SK-N-SH (cell line): ENCODE data around the gene PRDM8. TPM values are rescaled to one million over a fixed set of nuclear protein-coding genes. Genes with fewer than 3 reads are reported as not detected.

Experiments
- CTCF ChIA-PET: fragments of 300-600, 350-600 bp; formaldehyde crosslinking; extraction: SDS; loops from one replicate; lab custom pipeline; 2021; lab: Yijun Ruan, JAX
- POLR2A ChIA-PET: fragments of 350-600 bp; sonication (Branson Sonifier 250); formaldehyde crosslinking; extraction: SDS; loops from one replicate; lab custom pipeline; 2020; ENCODE audit warnings: antibody characterized with exemption, inconsistent platforms; lab: Yijun Ruan, JAX
- DNase-seq: peaks from one replicate; pipeline ENCODE4 v3.0.0; 2012
- H2AFZ ChIP-seq: fragments of 200-600 bp; sonication (generic); 2 replicates; pipeline ENCODE4 v1.8.1; 2016; ENCODE audit warnings: antibody characterized with exemption, mild to moderate bottlenecking, low read depth
- H3F3A ChIP-seq: fragments of 200-600 bp; sonication (generic); replicated peaks from 2 replicates; pipeline ENCODE3; 2016; ENCODE audit warnings: antibody characterized with exemption, mild to moderate bottlenecking; ENCODE audit not compliant: insufficient read depth
- H3K27ac ChIP-seq, 2 experiments: fragments of 200-500 bp in 1 of 2; fragments of 200-600 bp in 1 of 2; sonication (Bioruptor generic) in 1 of 2; sonication (generic), shearing (Covaris generic) in 1 of 2; 2 replicates each; pipeline versions ENCODE4 v1.5.1 to v1.6.1; 2014 to 2016; ENCODE audit warnings: low read depth in 2 of 2, inconsistent platforms in 1 of 2, low read length in 1 of 2, mild to moderate bottlenecking in 1 of 2, mixed read lengths in 1 of 2
- H3K27me3 ChIP-seq: fragments of 200-600 bp; sonication (generic), shearing (Covaris generic); 2 replicates; pipeline ENCODE4 v1.6.1; 2016; ENCODE audit warnings: mixed run types; ENCODE audit not compliant: insufficient read depth
- H3K36me3 ChIP-seq, 2 experiments: fragments of 200-500 bp in 1 of 2; fragments of 200-600 bp in 1 of 2; sonication (Bioruptor generic) in 1 of 2; sonication (generic) in 1 of 2; replicated peaks in 1 of 2; 2 replicates each; pipeline versions ENCODE3 to v1.5.1; 2014 to 2016; ENCODE audit warnings: low read length in 1 of 2, mild to moderate bottlenecking in 1 of 2; ENCODE audit not compliant: insufficient read depth in 2 of 2, control insufficient read depth in 1 of 2
- H3K4me1 ChIP-seq, 2 experiments: fragments of 200-500 bp in 1 of 2; fragments of 200-600 bp in 1 of 2; sonication (Bioruptor generic) in 1 of 2; sonication (generic), shearing (Covaris generic) in 1 of 2; 2 replicates each; pipeline versions ENCODE4 v1.5.1 to v1.6.1; 2014 to 2016; ENCODE audit warnings: low read depth in 1 of 2, low read length in 1 of 2, mixed run types in 1 of 2; ENCODE audit not compliant: insufficient read depth in 2 of 2, control insufficient read depth in 1 of 2
- H3K4me2 ChIP-seq: fragments of 200-600 bp; sonication (generic), shearing (Covaris generic); 2 replicates; pipeline ENCODE4 v1.6.1; 2017; ENCODE audit warnings: mixed run types
- H3K4me3 ChIP-seq, 2 experiments: fragments of 200-500 bp in 1 of 2; fragments of 200-600 bp in 1 of 2; sonication (Bioruptor generic) in 1 of 2; sonication (generic), shearing (Covaris generic) in 1 of 2; 2 replicates each; pipeline versions ENCODE4 v1.5.1 to v1.8.1; 2014 to 2016; ENCODE audit warnings: low read depth in 2 of 2, inconsistent platforms in 1 of 2, low read length in 1 of 2, mild to moderate bottlenecking in 1 of 2, mixed read lengths in 1 of 2, moderate library complexity in 1 of 2
- H3K79me2 ChIP-seq: fragments of 200-600 bp; sonication (generic); 2 replicates; pipeline ENCODE4 v1.8.1; 2017; ENCODE audit warnings: mild to moderate bottlenecking; ENCODE audit not compliant: insufficient read depth
- H3K9ac ChIP-seq: fragments of 200-600 bp; sonication (generic); 2 replicates; pipeline ENCODE4 v1.6.1; 2017; ENCODE audit warnings: mixed run types
- H3K9me2 ChIP-seq: fragments of 200-600 bp; sonication (generic); 2 replicates; pipeline ENCODE4 v1.6.1; 2017; ENCODE audit warnings: mixed run types
- H3K9me3 ChIP-seq: fragments of 200-600 bp; sonication (generic); 2 replicates; pipeline ENCODE4 v1.6.1; 2017; ENCODE audit warnings: mixed run types, mild to moderate bottlenecking, moderate library complexity
- H4K20me1 ChIP-seq: fragments of 200-600 bp; sonication (generic); 2 replicates; pipeline ENCODE4 v1.6.1; 2017; ENCODE audit warnings: mild to moderate bottlenecking, mixed run types; ENCODE audit not compliant: insufficient read depth
- CHD2 ChIP-seq: fragments of 150-350 bp; IDR thresholded peaks from 2 replicates; pipeline ENCODE4 v1.6.1; 2018; ENCODE audit warnings: low read length; ENCODE audit not compliant: partially characterized antibody
- CTCF ChIP-seq: fragments of 200-600 bp; sonication (generic); IDR thresholded peaks from 2 replicates; pipeline ENCODE4 v1.6.1; 2017; ENCODE audit warnings: antibody characterized with exemption, mild to moderate bottlenecking, moderate library complexity
- ELF1 ChIP-seq: IDR thresholded peaks from 2 replicates; pipeline ENCODE4 v1.4.0; 2012
- GABPA ChIP-seq: IDR thresholded peaks from 2 replicates; pipeline ENCODE4 v1.4.0; 2012; ENCODE audit warnings: low read depth, mild to moderate bottlenecking
- GATA2 ChIP-seq: sonication (generic); formaldehyde crosslinking; IDR thresholded peaks from 2 replicates; pipeline ENCODE4 v1.5.0; 2020; ENCODE audit warnings: mild to moderate bottlenecking, missing genetic modification reagents
- JUND ChIP-seq: IDR thresholded peaks from 2 replicates; pipeline ENCODE4 v1.4.0; 2012
- MEF2A ChIP-seq: IDR thresholded peaks from 2 replicates; pipeline ENCODE4 v1.4.0; 2012; ENCODE audit warnings: low read depth, borderline replicate concordance
- MXI1 ChIP-seq: IDR thresholded peaks from 2 replicates; pipeline ENCODE4 v1.6.1; 2012; ENCODE audit warnings: mild to moderate bottlenecking, low read depth, low read length, improper control_type of control experiment
- NFIC ChIP-seq: IDR thresholded peaks from 2 replicates; pipeline ENCODE4 v1.4.0; 2012; ENCODE audit warnings: borderline replicate concordance
- NRF1 ChIP-seq: IDR thresholded peaks from 2 replicates; pipeline ENCODE4 v1.6.1; 2012; ENCODE audit warnings: low read depth, mild to moderate bottlenecking, low read length
- PBX3 ChIP-seq: IDR thresholded peaks from 2 replicates; pipeline ENCODE4; 2012
- RAD21 ChIP-seq: IDR thresholded peaks from 2 replicates; pipeline ENCODE4 v1.6.1; 2012; ENCODE audit warnings: mild to moderate bottlenecking, low read length
- REST ChIP-seq: IDR thresholded peaks from 2 replicates; pipeline ENCODE4 v1.6.1; 2012; ENCODE audit warnings: mild to moderate bottlenecking, low read depth, low read length, moderate library complexity
- SIN3A ChIP-seq: IDR thresholded peaks from 2 replicates; pipeline ENCODE4 v1.6.1; 2012; ENCODE audit warnings: low read depth, mild to moderate bottlenecking, low read length, moderate library complexity, borderline replicate concordance
- SMC3 ChIP-seq: IDR thresholded peaks from 2 replicates; pipeline ENCODE4 v1.6.1; 2012; ENCODE audit warnings: low read depth, low read length, improper control_type of control experiment
- TCF12 ChIP-seq: IDR thresholded peaks from 2 replicates; pipeline ENCODE4 v1.4.0; 2012
- USF1 ChIP-seq: IDR thresholded peaks from 2 replicates; pipeline ENCODE4 v1.4.0; 2012; ENCODE audit warnings: low read depth, borderline replicate concordance
- USF2 ChIP-seq: fragments of 150-350 bp; IDR thresholded peaks from 2 replicates; pipeline ENCODE4 v1.6.1; 2017; ENCODE audit warnings: antibody characterized with exemption, low read length, low read depth, borderline replicate concordance
- ZBTB33 ChIP-seq: IDR thresholded peaks from 2 replicates; pipeline ENCODE4 v1.4.0; 2012; ENCODE audit warnings: low read depth, borderline replicate concordance
- WGBS: methylation state at CpG from one replicate; pipeline ENCODE4 v1.1.6; 2017; ENCODE audit warnings: low lambda C conversion rate; 5-methylcytosine and 5-hydroxymethylcytosine counted together
- polyA plus RNA-seq, 3 experiments: library from polyadenylated mRNA; depleted of rRNA; stranded (reverse); fragments of >200 nt; gene quantifications; 2 replicates each; pipeline ENCODE4 v1.2.3, GENCODE V29; 2012

Gene PRDM8
- polyA plus RNA-seq, 1 of the 3 experiments (the other 2 are of a cell fraction), result 3.5 TPM

GRCh38 chr4:80178964-80179363, 18.3 kb upstream of the PRDM8 start (continued):
- TF ChIP-seq CTCF (no peak), NRF1 (no peak), REST (no peak)

GRCh38 chr4:80179637-80180161, 17.6 kb upstream of the PRDM8 start:
- POLR2A ChIA-PET, result no interaction called here
- TF ChIP-seq NFIC, result no peak
- TF ChIP-seq ELF1, result no peak
- no peak for TF ChIP-seq MXI1
- no peak for TF ChIP-seq ZBTB33
- TF ChIP-seq GATA2 (CRISPR knock-in tag), result no peak
- no peak for TF ChIP-seq JUND
- no peak for TF ChIP-seq SIN3A
- TF ChIP-seq MEF2A, result no peak
- TF ChIP-seq SMC3, result no peak
- no peak for TF ChIP-seq GABPA
- TF ChIP-seq RAD21, result no peak
- TF ChIP-seq CHD2, result no peak
- TF ChIP-seq PBX3, result no peak
- TF ChIP-seq USF2, result no peak
- no peak for TF ChIP-seq TCF12
- no peak for TF ChIP-seq USF1

More at GRCh38 chr4:80179637-80180161, 17.6 kb upstream of the PRDM8 start:
- Histone ChIP-seq H3F3A (peaks cover 5% of the 10 kb centered on the region), H2AFZ (no peak overlapping the region), H4K20me1 (no peaks in the 10 kb centered on the region), H3K27me3 (no peaks in the 10 kb centered on the region), H3K4me1 (peaks cover 0 to 7% of the 10 kb centered on the region in 2 experiments; a peak in 1 of 4 replicates), H3K4me3 (no peak overlapping the region), H3K4me2 (no peak overlapping the region), H3K9ac (no peak overlapping the region), H3K9me3 (peaks cover 4% of the 10 kb centered on the region; the same call in 1 of the 2 replicates), H3K27ac (no peak overlapping the region), H3K9me2 (no peaks in the 10 kb centered on the region), H3K79me2 (no peaks in the 10 kb centered on the region), H3K36me3 (no peaks in the 10 kb centered on the region)
- CTCF ChIA-PET, result no interaction called here
- WGBS, result 82% methylated on average over 3 of the region's 3 CpGs
- DNase-seq, result no peak
